Activated T-helper 1 cell treated with anti-CD3 and anti-CD28 coated beads, Interleukin-12 subunit alpha, Interleukin-12 subunit beta, Interleukin-2, Interleukin-4 antibody, amounts not matched to agents 30 ng/mL and 10 ng/mL and 1 ng/mL, durations not matched to agents 14 hours and 24 hours and 36 hours (primary cell): ENCODE measurements around the gene CCSER1. TPM values are rescaled to one million over a fixed set of nuclear protein-coding genes. Genes with fewer than 3 reads are reported as not detected.
"Not testable (repeated sequence)": the region's sequence is repeated elsewhere in the genome, so short reads cannot be mapped to it uniquely, and the experiment has no call there.

Experiments
- DNase-seq: peaks from one replicate; pipeline ENCODE4 v3.0.0; 2021; ENCODE audit warnings: low spot score
- H3K27ac Mint-ChIP-seq: one replicate; pipeline ENCODE4 v1.8.0; 2021; ENCODE audit warnings: mild to moderate bottlenecking, mixed read lengths
- H3K27me3 Mint-ChIP-seq: one replicate; pipeline ENCODE4 v1.8.0; 2022; ENCODE audit warnings: mild to moderate bottlenecking, moderate library complexity, mixed read lengths; ENCODE audit not compliant: insufficient read depth
- H3K36me3 Mint-ChIP-seq: one replicate; pipeline ENCODE4 v1.8.0; 2021; ENCODE audit warnings: low read depth, mixed read lengths
- H3K4me1 Mint-ChIP-seq: one replicate; pipeline ENCODE4 v1.8.0; 2021; ENCODE audit warnings: low read depth, mixed read lengths
- H3K4me3 Mint-ChIP-seq: one replicate; pipeline ENCODE4 v1.8.0; 2021; ENCODE audit warnings: mild to moderate bottlenecking, moderate library complexity, mixed read lengths
- H3K9me3 Mint-ChIP-seq: one replicate; pipeline ENCODE4 v1.8.0; 2021; ENCODE audit warnings: mixed read lengths
- intact Hi-C: fragments of 100-400 bp; cut with micrococcal nuclease; formaldehyde crosslinking; loops from one replicate; pipeline ENCODE4 v1.15.1; 2024
- total RNA-seq: library from RNA; stranded (reverse); gene quantifications from 2 replicates; pipeline ENCODE4 v1.2.3, GENCODE V29; 2022

The CCSER1 gene
- total RNA-seq, 1 donor from 2014 or later = not detected

- H3K27ac Mint-ChIP-seq, H3K36me3 Mint-ChIP-seq, H3K9me3 Mint-ChIP-seq, DNase-seq, H3K27me3 Mint-ChIP-seq, H3K4me3 Mint-ChIP-seq, intact Hi-C loops, H3K4me1 Mint-ChIP-seq: not testable (repeated sequence)
Measured at GRCh38 chr4:91094220-91094619, 967.0 kb downstream of the CCSER1 start.

DNA sequence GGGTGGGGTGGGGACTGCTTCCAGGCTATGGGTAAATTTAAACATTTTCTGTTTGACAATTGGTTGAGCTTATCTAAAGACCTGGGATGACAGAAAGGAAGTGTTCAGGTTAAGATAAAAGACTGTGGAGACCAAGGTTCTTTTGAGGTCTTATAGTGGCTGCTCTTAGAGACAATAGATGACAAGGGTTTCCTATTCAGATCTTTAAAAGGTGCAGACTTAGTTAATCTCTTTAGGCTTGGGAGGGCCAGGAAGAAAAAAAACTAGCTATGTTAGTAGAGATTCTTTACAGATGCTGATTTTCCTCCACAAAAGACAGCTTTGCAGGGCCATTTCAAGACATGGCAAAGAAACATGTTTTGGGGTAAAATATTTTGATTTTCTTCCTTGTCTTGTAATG is 972.5 kb downstream of the CCSER1 start:
- peaks cover 19% of the 10 kb centered on the region for H3K9me3 Mint-ChIP-seq
- no peak overlapping the region for H3K4me3 Mint-ChIP-seq
- intact Hi-C loops = no loop called here
- no peaks in the 10 kb centered on the region for H3K4me1 Mint-ChIP-seq
- H3K36me3 Mint-ChIP-seq = no peaks in the 10 kb centered on the region
- no peaks in the 10 kb centered on the region for H3K27me3 Mint-ChIP-seq
- DNase-seq = no peak
- H3K27ac Mint-ChIP-seq = no peak overlapping the region

DNA sequence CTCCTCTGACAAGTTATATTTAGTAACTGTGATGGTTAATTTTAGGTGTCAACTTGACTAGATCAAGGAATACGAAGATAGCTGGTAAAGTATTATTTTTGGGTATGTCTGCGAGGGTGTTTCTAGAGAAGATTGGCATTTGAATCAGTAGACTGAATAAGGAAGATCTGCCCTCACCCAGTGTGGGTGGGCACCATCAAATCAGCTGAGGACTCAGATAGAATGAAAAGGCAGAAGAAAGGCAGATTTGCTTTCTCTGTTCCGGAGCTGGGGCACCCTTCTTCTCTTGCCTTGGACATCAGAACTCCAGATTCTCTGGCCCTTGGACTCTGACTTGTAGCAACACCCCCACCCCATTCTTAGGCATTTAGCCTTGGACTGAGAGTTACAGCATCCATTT is 981.6 kb downstream of the CCSER1 start:
- intact Hi-C loops = no loop called here

GRCh38 chr4:91111556-91111955 is 984.4 kb downstream of the CCSER1 start:
- Mint-ChIP-seq H3K36me3 (no peaks in the 10 kb centered on the region), H3K4me3 (no peak overlapping the region), H3K4me1 (no peaks in the 10 kb centered on the region), H3K27me3 (no peaks in the 10 kb centered on the region), H3K9me3 (no peaks in the 10 kb centered on the region), H3K27ac (no peak overlapping the region)
- no peak for DNase-seq
- intact Hi-C loops = no loop called here

More for the DNA sequence above, 981.6 kb downstream of the CCSER1 start:
- Mint-ChIP-seq H3K27ac (no peak overlapping the region), H3K4me3 (no peak overlapping the region), H3K9me3 (peaks cover 6% of the 10 kb centered on the region), H3K27me3 (no peaks in the 10 kb centered on the region), H3K36me3 (no peaks in the 10 kb centered on the region), H3K4me1 (no peaks in the 10 kb centered on the region)
- no peak for DNase-seq

DNA sequence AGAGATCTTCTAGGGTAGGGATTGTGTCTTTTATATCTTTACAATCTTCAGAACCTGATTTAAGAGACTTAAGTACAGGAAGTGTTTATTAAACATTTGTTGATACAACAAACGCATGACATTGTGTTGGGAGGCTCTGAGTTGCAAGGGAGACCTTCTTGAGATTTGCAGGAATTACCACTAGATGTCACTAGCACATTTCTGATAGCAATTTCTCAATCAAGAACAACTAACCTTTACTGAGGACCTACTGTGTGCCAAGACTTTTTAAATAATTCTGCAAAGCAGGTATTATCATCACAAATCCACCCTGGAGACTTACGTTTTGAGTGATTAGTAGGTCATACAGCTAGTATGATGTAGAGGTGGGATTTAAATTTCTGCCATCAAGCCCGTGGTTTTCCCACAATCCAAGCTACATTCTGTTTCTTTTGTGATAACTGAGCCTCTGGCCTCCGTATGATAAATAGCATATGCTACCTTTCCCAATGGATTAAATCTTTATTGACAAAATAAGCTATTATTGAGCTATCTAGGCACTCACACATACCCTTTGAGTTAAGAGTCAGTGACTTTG is 986.0 kb downstream of the CCSER1 start:
- Mint-ChIP-seq H3K27ac (no peak overlapping the region), H3K27me3 (no peaks in the 10 kb centered on the region), H3K36me3 (no peaks in the 10 kb centered on the region), H3K4me1 (no peaks in the 10 kb centered on the region), H3K9me3 (no peaks in the 10 kb centered on the region), H3K4me3 (no peak overlapping the region)
- DNase-seq = no peak
- intact Hi-C loops = no loop called here

GRCh38 chr4:91114386-91114785 is 987.2 kb downstream of the CCSER1 start:
- H3K4me3 Mint-ChIP-seq = no peak overlapping the region
- no peak overlapping the region for H3K27ac Mint-ChIP-seq
- H3K9me3 Mint-ChIP-seq = no peaks in the 10 kb centered on the region
- DNase-seq = no peak
- no peaks in the 10 kb centered on the region for H3K4me1 Mint-ChIP-seq
- H3K36me3 Mint-ChIP-seq = no peaks in the 10 kb centered on the region
- no peaks in the 10 kb centered on the region for H3K27me3 Mint-ChIP-seq
- intact Hi-C loops = no loop called here

DNA sequence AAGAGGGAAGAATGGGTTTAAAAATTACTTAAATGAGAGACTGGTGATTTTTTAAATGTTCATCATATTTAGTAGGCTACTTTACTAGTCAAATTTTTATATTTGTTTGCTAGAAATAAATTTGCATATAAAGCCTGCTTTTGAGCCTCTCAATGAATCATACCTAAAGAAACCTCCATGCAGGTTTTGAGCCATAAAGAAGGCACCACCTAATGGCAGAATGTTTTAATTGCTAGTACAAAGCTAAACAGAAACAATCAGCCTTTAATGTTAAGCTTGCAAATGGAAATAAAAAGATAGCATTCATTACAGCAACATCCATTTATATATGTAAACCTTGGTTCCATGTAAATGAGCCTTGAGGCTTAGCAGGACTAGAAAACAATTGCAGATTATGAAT is 989.7 kb downstream of the CCSER1 start:
- Mint-ChIP-seq H3K4me1 (no peaks in the 10 kb centered on the region), H3K36me3 (no peaks in the 10 kb centered on the region), H3K27ac (no peak overlapping the region), H3K9me3 (no peaks in the 10 kb centered on the region), H3K27me3 (no peaks in the 10 kb centered on the region), H3K4me3 (no peak overlapping the region)
- no peak for DNase-seq
- intact Hi-C loops = no loop called here

DNA sequence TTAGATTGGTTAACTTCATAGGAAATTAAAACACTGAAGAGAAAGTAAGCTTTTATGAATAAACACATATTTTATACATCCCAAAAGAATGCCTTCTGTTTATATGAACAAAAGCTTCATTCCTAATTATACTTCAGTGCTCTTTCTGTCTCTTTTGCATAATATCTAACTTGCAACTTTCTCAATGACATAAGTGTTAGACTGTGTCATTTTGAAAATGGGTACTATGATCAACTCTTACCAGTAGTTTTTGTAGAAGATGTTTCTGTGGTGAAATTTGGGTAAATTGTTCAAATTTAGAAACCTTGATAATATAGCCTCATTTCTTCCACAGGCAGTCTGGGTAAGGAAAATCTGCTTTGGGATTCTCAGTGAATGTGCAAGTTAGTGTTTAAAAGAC is 991.4 kb downstream of the CCSER1 start:
- H3K4me1 Mint-ChIP-seq = no peaks in the 10 kb centered on the region

DNA sequence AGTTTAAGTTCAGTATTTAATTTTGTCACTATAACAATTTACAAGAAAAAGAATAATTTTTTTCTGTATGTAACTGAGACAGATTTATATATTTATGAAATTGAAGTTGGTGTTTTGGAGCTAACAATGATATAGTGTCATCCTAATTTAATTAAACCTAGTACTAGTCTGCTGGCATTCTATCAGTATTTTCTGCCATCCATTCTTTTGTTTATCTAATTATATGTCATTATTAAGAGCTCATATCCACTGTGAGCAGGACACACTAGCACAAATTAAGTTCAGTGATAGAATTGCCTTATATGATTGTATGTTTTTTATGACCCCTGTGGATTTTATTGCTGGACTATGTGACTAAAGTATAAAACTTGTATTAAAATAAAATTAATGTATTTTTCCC is 996.5 kb downstream of the CCSER1 start:
- no peaks in the 10 kb centered on the region for H3K36me3 Mint-ChIP-seq
- no peaks in the 10 kb centered on the region for H3K27me3 Mint-ChIP-seq
- H3K4me3 Mint-ChIP-seq = no peak overlapping the region
- intact Hi-C loops = no loop called here
- no peak overlapping the region for H3K27ac Mint-ChIP-seq
- no peaks in the 10 kb centered on the region for H3K4me1 Mint-ChIP-seq
- no peaks in the 10 kb centered on the region for H3K9me3 Mint-ChIP-seq
- DNase-seq = no peak

More for the DNA sequence above, 991.4 kb downstream of the CCSER1 start:
- Mint-ChIP-seq H3K4me3 (no peak overlapping the region), H3K36me3 (no peaks in the 10 kb centered on the region), H3K27me3 (no peaks in the 10 kb centered on the region), H3K9me3 (no peaks in the 10 kb centered on the region), H3K27ac (no peak overlapping the region)
- intact Hi-C loops = no loop called here
- DNase-seq = no peak

DNA sequence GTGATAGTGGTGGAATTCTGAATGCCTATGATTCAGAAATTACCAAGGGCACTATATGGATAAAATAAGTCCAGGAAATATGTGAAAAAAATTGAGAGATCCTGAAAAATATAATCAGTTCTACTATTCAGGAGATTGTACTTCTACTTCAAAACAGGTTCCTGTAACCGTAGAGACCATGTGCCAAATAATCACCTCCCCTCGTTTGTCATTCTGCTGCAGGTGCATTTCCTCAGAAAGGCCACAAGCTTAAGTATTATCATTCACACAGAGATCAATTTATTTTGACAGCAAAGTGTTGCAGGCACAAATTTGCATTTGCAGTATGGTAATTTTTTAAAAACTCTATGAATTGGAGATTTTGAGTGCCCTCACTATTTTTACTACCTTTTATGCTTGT is 1000.0 kb downstream of the CCSER1 start:
- intact Hi-C loops = no loop called here
- H3K27ac Mint-ChIP-seq = no peak overlapping the region
- no peaks in the 10 kb centered on the region for H3K36me3 Mint-ChIP-seq
- no peaks in the 10 kb centered on the region for H3K4me1 Mint-ChIP-seq
- H3K9me3 Mint-ChIP-seq = no peaks in the 10 kb centered on the region
- DNase-seq = no peak
- H3K4me3 Mint-ChIP-seq = no peak overlapping the region
- H3K27me3 Mint-ChIP-seq = no peaks in the 10 kb centered on the region

DNA sequence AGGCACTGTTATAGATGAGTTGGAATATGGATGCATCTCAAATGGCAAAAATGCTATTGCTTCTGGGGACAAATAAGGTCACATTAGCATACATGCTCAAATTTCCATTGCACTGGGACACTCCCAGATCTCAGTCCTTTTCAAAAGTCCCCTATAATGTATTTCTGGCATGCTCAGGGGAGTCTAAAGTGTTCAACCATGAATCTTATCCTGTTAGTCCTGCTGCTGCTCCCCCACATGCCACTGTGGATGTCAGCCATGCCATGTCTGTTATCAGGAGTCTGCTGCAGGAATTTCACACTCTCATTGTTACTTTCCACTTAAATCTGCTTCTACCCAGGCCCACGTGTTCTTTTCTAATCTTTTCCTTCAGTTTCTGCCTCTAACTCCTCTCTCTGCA is 1000.6 kb downstream of the CCSER1 start:
- no peak for DNase-seq
- Mint-ChIP-seq H3K9me3 (no peaks in the 10 kb centered on the region), H3K36me3 (no peaks in the 10 kb centered on the region), H3K27ac (no peak overlapping the region), H3K4me3 (no peak overlapping the region), H3K27me3 (no peaks in the 10 kb centered on the region), H3K4me1 (no peaks in the 10 kb centered on the region)
- intact Hi-C loops = no loop called here

- H3K4me3 Mint-ChIP-seq = no peak overlapping the region
- H3K27ac Mint-ChIP-seq = no peak overlapping the region
- H3K9me3 Mint-ChIP-seq = no peaks in the 10 kb centered on the region
- intact Hi-C loops = no loop called here
- DNase-seq = no peak
- H3K4me1 Mint-ChIP-seq = no peaks in the 10 kb centered on the region
- no peaks in the 10 kb centered on the region for H3K36me3 Mint-ChIP-seq
- H3K27me3 Mint-ChIP-seq = no peaks in the 10 kb centered on the region
Measured at GRCh38 chr4:91128519-91128918, 1001.3 kb downstream of the CCSER1 start.

GRCh38 chr4:91147067-91147466 is 1019.9 kb downstream of the CCSER1 start:
- H3K4me3 Mint-ChIP-seq = no peak overlapping the region
- DNase-seq = no peak
- no peaks in the 10 kb centered on the region for H3K36me3 Mint-ChIP-seq
- H3K27ac Mint-ChIP-seq = no peak overlapping the region
- H3K4me1 Mint-ChIP-seq = no peaks in the 10 kb centered on the region
- peaks cover 20% of the 10 kb centered on the region for H3K9me3 Mint-ChIP-seq
- no peaks in the 10 kb centered on the region for H3K27me3 Mint-ChIP-seq
- intact Hi-C loops = no loop called here

DNA sequence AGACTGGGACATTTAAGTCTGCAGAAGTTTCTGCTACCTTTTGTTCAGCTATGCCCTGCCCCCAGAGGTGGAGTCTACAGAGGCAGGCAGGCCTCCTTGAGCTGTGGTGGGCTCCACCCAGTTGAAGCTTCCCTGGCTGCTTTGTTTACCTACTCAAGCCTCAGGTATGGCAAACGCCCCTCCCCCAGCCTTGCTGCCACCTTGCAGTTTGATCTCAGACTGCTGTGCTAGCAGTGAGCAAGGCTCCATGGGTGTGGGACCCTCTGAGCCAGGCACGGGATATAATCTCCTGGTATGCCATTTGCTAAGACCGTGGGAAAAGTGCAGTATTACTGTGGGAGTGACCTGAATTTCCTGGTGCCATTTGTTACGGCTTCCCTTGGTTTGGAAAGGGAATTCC is 1026.8 kb downstream of the CCSER1 start:
- peaks cover 17% of the 10 kb centered on the region for H3K9me3 Mint-ChIP-seq
- H3K27ac Mint-ChIP-seq, H3K4me1 Mint-ChIP-seq, H3K27me3 Mint-ChIP-seq, intact Hi-C loops, DNase-seq, H3K4me3 Mint-ChIP-seq, H3K36me3 Mint-ChIP-seq: not testable (repeated sequence)
